GM21360 (cell line): Measurements from ENCODE around the gene RNH1.
"Not testable (repeated sequence)": the region's sequence is repeated elsewhere in the genome, so short reads cannot be mapped to it uniquely, and the experiment has no call there.

Source experiments
- ATAC-seq: cut with Tn5 transposase; IDR thresholded peaks from one replicate; pipeline ENCODE4 v1.9.1; 2021; ENCODE audit warnings: mild to moderate bottlenecking, moderate library complexity; ENCODE audit not compliant: unreplicated experiment

RNH1 gene

GRCh38 chr11:520428-521176 is 13.6 kb upstream of the RNH1 start:
- no peak for ATAC-seq

GRCh38 chr11:518463-519202 is 11.6 kb upstream of the RNH1 start:
- ATAC-seq = peak; percentile 91

GRCh38 chr11:516918-517685 is 10.1 kb upstream of the RNH1 start:
- not testable (repeated sequence) for ATAC-seq

GRCh38 chr11:516400-516799 is 9.4 kb upstream of the RNH1 start:
- no peak for ATAC-seq

- ATAC-seq = no peak
Observed at GRCh38 chr11:515131-515530, 8.1 kb upstream of the RNH1 start.

GRCh38 chr11:514606-515005 is 7.6 kb upstream of the RNH1 start:
- ATAC-seq = no peak

- ATAC-seq = no peak
Observed at GRCh38 chr11:512761-513595, 5.9 kb upstream of the RNH1 start.

- ATAC-seq = no peak
Observed at GRCh38 chr11:508956-509355, 1.9 kb upstream of the RNH1 start.

GRCh38 chr11:507727-508515 is 879 bp upstream of the RNH1 start:
- no peak for ATAC-seq

GRCh38 chr11:506238-506994 is 626 bp downstream of the RNH1 start:
- peak; percentile 51 for ATAC-seq

GRCh38 chr11:504994-505344 is 2.1 kb downstream of the RNH1 start:
- no peak for ATAC-seq

GRCh38 chr11:504053-504993 is 2.7 kb downstream of the RNH1 start:
- no peak for ATAC-seq

- no peak for ATAC-seq
Observed at GRCh38 chr11:503179-503981, 3.7 kb downstream of the RNH1 start.

GRCh38 chr11:502288-503178 is 4.5 kb downstream of the RNH1 start:
- ATAC-seq = no peak

GRCh38 chr11:501683-502287 is 5.3 kb downstream of the RNH1 start:
- ATAC-seq = no peak
